ENCODE results near the gene ZBTB22.
"Not testable (repeated sequence)": the region's sequence is repeated elsewhere in the genome, so short reads cannot be mapped to it uniquely, and the experiment has no call there.

- TF ChIP-seq EZH2, CTCF, EZH2phosphoT487 (IDR thresholded peaks at IDR 0.05): not testable (repeated sequence)
Measured at GRCh38 chr6:33364475-33365205, 47.1 kb upstream of the ZBTB22 start.

Data from neural progenitor cell (in vitro differentiated cells).